ENCODE measurements around the gene HOXA9.

HOXA9 gene

GRCh38 chr7:27200761-27201579, 35.6 kb upstream of the HOXA9 start:
- no peak for DNase-seq (ENCODE audit: low read depth)

DNA sequence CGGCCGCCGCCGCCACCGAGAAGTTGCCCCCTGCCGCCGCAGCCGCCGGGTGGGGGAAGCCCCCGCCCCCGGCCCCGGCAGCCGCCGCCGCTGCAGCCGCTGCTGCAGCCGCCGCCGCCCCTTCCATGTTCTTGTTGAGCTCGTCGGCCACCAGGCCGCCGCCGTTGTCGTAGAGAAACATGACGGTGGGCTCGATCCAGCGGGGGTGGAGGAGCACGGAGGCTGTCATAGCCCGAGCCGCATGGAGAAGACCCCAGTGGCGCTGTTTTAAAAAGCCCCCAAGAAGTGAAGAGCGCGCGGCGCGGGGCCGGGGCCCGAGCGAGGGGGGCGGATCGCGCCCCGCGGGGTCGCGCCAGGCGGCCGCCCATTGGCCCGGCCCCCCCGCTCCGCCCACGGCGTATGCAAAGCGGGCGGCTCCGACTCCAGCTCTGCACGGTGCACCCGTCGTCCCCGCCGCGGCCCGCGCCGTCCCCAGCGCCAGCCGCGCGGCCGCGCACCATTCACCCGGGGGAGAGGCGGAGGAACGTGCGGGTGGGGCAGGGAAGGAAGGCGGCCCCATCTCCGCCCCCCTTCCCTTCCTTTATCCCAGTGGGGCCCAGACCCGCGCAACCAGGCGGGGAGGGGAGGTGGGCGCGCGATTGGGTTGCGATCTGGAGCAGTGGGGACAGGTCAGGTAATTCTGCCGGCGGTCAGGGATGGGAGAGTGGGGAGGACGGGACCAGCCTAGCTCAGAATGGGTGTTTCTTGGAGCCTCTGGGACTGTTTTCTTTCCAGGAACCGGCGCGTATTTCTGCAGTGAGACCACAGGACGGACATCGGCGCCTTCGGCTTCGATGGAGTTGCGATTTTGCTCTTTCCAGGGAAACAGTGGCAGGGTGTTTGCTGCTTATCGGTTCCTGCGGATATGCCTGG, 34.8 kb upstream of the HOXA9 start, which contains the start of gene HOXA13:
Gene HOXA13 (minus strand): TSS at position 243 of the 912 bp plus-strand sequence. CDS start 14 bp downstream, at position 229.
- no peak for DNase-seq (ENCODE audit: low read depth)

GRCh38 chr7:27198871-27199801, 33.8 kb upstream of the HOXA9 start:
- no peak for DNase-seq (ENCODE audit: low read depth)

DNA sequence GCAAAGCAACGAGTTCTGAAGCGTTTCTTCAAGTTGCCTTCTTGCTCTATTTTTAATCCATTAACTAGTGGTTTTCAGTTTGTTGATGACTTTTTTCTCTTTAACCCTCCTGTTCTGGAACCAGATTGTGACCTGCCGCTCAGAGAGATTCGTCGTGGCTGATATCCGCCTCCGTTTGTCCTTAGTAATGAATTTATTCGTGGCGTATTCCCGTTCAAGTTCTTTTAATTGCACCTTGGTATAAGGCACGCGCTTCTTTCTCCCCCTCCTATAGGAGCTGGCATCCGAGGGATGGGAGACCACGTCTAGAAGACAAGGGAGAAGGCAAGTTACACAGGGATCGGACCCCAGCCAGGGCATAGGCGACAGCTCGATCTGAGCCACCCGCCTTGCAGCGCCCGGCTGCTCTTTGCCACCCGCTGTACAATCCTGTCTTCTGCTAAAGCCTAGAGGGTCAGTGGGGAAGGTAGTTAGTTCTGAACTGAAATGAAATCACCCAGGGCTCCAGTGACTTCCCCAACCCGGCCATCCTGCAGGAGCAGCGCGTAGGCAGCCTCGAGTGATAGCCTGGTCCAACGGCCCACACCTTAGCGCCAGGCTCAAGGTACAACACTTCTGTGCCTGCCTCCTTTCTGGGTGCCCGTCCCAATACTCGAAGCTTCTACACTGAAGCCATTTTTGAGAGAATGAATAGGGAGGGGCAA, 33.0 kb upstream of the HOXA9 start:
- no peak for DNase-seq (ENCODE audit: low read depth)

GRCh38 chr7:27197137-27198042, 32.1 kb upstream of the HOXA9 start:
- DNase-seq (ENCODE audit: low read depth): no peak

DNA sequence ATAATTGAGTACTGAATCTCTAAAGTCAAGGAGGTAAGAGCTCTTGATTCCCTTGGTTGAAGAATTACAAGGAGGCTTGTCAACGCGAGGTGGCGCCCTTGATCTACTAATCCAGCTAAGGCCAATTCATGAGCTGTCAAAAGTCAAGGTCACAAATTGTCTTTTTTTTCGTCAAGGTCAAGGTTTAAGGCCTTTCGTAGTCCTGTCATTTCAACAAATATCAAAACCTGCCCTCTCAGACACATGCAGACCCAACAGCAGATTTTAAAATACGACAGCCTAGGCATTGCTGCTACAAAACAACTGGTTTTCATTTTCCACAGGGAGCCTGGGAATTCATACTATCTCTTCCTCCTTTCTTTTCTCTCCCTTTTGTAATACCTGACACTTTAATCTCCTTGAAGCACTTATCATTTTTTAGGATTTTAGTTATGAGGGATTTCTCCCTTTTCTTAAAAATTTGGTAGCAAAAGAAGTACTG, 31.0 kb upstream of the HOXA9 start:
- DNase-seq (ENCODE audit: low read depth): no peak

- no peak for DNase-seq (ENCODE audit: low read depth)
These were observed 29.5 kb upstream of the HOXA9 start for GRCh38 chr7:27194686-27195379.

DNA sequence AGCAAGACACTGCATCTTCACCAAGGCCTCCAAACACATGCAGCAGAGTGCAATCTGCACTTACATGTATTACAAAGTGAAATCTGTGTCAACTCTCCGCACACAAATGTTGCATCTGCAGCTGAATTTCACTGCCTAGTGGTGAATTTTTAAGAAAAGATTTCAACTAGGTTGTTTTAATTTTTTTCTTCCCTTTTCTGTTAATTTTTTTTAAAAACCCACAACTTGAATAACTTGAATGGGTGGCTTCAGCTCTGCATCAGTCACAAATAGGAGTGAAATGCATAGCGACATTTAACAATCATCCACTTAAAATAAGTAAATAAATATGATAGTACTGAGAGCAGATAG, 28.6 kb upstream of the HOXA9 start:
- DNase-seq (ENCODE audit: low read depth): no peak

- DNase-seq (ENCODE audit: low read depth): no peak
These were observed 28.1 kb upstream of the HOXA9 start for GRCh38 chr7:27193335-27194001.

- DNase-seq (ENCODE audit: low read depth): no peak
These were observed 27.4 kb upstream of the HOXA9 start for GRCh38 chr7:27192546-27193334.

DNA sequence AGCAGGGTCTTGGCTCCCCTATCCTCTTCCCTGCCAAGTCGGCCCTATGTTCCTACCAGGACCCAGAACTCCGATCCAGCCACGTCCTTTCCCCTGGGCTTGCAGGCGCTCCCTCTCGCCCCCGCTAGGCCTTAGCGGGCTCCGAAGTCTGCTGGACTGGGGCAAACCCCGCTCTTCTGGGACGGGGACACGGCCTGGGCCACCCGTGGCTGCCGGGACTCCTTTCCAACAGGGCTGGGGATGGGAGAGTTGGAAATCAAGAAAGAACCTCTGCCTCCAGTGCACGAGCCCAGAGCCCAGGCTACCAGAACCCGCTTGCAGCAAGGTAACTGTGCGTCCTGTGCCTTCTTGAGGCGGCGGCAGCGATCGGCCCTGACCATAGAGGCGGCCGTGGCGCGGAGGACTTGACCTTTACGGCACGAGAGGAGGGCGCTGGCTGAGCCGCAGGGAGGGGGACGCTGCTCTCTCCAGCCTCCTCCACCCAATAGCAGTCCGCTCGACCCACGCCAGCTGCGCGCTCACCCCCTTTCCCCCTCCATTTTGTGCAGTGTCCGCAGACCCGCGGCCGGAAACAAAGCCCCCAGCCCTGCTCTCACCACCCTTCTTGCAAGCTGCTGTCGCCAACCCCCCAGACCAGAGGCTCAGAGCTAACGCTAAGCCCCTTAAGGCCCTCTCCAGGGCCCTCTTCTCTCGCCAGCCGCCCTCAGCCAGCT, 26.7 kb upstream of the HOXA9 start:
- no peak for DNase-seq (ENCODE audit: low read depth)

DNA sequence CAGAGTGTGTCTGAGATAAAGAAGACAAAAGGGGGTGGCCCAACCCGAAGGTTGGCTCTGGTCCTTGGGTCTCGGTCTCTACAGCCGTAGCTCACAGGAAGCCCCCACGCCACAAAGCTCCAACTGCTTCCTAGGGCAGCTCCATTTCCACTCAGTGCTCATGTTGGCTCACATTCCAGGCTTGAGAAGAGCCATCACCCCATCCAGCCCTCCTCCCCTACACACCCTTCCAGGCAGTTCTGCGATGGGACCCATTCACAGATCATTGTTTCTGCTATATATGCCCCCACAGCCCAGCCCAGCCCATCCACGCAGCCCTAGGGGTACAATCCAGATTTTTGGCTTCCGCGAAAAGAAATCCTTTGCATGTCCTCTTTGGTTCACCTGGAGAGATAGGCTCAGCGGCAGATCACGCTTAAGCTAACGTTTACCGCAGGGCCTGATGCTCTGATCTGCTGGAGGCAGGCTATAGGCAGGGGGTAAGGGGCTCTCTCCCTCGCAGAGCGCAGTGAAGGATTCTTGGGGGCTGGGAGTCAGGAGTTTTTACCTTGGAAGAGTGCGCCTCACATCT, 25.9 kb upstream of the HOXA9 start:
- DNase-seq (ENCODE audit: low read depth): no peak

DNA sequence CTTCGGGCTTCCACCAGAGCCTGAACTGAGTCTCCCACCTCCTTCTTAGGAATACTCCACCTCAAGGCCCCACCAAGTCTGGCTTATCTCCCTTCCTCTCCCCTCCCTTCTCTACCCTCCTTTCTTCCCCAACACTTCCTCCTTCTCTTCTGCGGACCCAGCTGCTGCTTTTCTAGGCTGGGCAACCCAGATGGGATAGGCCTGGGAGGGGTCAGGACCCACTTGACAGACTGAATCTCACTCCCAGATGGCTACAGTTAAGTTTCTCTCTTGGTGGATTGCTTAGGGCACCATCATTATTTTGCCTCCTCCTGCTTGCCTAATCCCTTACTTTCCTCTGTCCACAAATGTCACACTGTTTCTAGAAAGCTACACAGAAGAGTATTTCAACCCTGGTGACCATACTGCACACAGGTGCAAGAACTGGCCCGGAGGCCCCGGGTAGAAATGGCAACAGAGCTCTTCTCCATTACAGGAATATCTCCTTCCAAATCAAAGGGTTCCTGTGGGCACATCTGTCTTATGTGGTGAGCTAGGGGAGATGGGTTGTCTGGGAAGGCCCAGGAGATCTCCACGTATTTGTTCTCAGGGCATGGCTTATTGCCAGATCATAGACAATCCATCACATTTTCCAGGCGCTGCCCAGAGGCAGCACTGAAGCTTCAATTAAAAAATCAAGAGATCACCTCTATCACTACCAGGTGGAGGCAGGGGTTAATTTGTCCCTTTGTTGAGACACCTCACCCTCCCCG, 24.8 kb upstream of the HOXA9 start:
- no peak for DNase-seq (ENCODE audit: low read depth)

GRCh38 chr7:27189295-27189996, 24.1 kb upstream of the HOXA9 start:
- peak; percentile 46 for DNase-seq (ENCODE audit: low read depth)
